ENCODE data around the gene MSRB1. TPM values are rescaled to one million over a fixed set of nuclear protein-coding genes. Genes with fewer than 3 reads are reported as not detected.

Gene MSRB1
- total RNA-seq, 1 experiment from 2014 or later, result 5.8 TPM

DNA sequence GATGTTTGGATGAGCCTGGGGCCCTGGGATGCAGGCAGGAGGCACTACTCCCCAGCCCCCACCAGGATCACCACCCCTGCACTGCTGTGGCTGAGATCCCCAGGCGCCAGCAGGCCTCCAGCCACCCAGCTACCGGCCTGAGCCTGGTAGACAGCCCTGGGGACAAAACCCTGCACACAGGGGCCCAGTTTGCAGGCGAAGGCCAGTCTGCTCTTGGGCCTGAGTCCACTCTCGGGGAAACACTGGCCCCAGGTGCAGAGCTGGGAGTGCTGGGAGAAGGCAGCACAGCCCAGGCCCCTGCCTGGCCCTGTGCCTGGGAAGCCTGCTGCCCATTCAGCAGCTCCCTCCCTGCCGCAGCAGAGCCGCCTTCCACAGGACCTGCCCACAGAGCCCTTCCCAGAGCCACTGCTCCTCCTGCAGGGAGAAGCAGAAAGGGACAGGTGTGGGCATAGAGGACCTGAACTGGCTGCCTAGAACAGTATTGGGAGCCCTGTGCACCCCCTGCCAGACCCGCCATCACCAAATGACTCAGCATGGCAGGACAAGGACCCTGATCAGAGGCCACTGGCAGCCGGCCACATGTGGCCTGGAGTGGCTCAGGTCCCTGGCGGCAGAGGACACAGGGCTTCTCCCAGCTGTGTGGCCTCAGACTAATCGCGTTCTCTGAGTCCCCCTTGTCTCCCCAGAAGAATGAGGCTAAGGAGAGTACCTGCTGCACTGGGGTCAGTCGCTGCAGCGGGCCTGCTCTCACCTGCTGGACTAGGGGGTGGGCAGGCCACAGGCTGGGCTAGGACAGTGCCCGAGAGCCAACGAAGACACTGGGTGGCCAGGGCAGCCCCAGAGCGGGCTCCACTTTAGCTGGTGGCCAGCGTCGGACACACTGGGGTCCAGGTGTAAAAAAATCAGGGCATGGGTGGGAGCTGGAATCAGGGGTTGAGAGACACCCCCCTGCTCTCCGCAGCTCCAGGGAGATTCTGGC is 10.7 kb downstream of the MSRB1 start:
- TF ChIP-seq, protein P1, sequence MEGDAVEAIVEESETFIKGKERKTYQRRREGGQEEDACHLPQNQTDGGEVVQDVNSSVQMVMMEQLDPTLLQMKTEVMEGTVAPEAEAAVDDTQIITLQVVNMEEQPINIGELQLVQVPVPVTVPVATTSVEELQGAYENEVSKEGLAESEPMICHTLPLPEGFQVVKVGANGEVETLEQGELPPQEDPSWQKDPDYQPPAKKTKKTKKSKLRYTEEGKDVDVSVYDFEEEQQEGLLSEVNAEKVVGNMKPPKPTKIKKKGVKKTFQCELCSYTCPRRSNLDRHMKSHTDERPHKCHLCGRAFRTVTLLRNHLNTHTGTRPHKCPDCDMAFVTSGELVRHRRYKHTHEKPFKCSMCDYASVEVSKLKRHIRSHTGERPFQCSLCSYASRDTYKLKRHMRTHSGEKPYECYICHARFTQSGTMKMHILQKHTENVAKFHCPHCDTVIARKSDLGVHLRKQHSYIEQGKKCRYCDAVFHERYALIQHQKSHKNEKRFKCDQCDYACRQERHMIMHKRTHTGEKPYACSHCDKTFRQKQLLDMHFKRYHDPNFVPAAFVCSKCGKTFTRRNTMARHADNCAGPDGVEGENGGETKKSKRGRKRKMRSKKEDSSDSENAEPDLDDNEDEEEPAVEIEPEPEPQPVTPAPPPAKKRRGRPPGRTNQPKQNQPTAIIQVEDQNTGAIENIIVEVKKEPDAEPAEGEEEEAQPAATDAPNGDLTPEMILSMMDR (IDR thresholded peaks at IDR 0.05; ENCODE audit: unreplicated experiment), result peak; percentile 25
- no TSS peak for BruUV-seq (replicated peaks)
- Mint-ChIP-seq H3K4me3 (ENCODE audit: unreplicated experiment) (no peak overlapping the region), H3K27me3 (ENCODE audit: insufficient read depth, unreplicated experiment) (no peaks in the 10 kb centered on the region), H3K36me3 (ENCODE audit: insufficient read depth, unreplicated experiment) (peaks cover 12% of the 10 kb centered on the region), H3K4me1 (ENCODE audit: insufficient read depth, unreplicated experiment) (no peaks in the 10 kb centered on the region), H3K27ac (ENCODE audit: low read depth, unreplicated experiment) (peak overlapping the region; percentile 63), H3K9me3 (ENCODE audit: unreplicated experiment) (no peaks in the 10 kb centered on the region)
- POLR2A ChIA-PET, result interaction anchor here (0.7 to 0.9 kb wide), 2 partner anchors 67 to 220 kb away, joined by 3 read pairs; no protein-coding TSS in a partner anchor
- intact Hi-C loops (cut with micrococcal nuclease), result no loop called here
- peak; percentile 39 for DNase-seq (ENCODE audit: unreplicated experiment)
- CTCF ChIA-PET, result interaction anchor here (0.7 to 7.2 kb wide), 2 partner anchors 18 to 66 kb away, joined by 3 to 105 read pairs; no protein-coding TSS in a partner anchor

GRCh38 chr16:1930338-1930720 is 12.7 kb downstream of the MSRB1 start:
- TF ChIP-seq, protein P1 (IDR thresholded peaks at IDR 0.05; ENCODE audit: unreplicated experiment), result no peak
- intact Hi-C loops (cut with micrococcal nuclease), result no loop called here
- H3K27ac Mint-ChIP-seq (ENCODE audit: low read depth, unreplicated experiment), result no peak overlapping the region
- ChIA-PET POLR2A (no interaction called here), CTCF (interaction anchor here (0.5 to 7.2 kb wide), 16 partner anchors 9 to 290 kb away, joined by 3 to 105 read pairs (median 3); no protein-coding TSS in a partner anchor)
- no TSS peak for BruUV-seq (replicated peaks)
- DNase-seq (ENCODE audit: unreplicated experiment), result no peak
- no peaks in the 10 kb centered on the region for H3K4me1 Mint-ChIP-seq (ENCODE audit: insufficient read depth, unreplicated experiment)
- H3K4me3 Mint-ChIP-seq (ENCODE audit: unreplicated experiment), result no peak overlapping the region
- H3K36me3 Mint-ChIP-seq (ENCODE audit: insufficient read depth, unreplicated experiment), result peaks cover 7% of the 10 kb centered on the region
- H3K27me3 Mint-ChIP-seq (ENCODE audit: insufficient read depth, unreplicated experiment), result no peaks in the 10 kb centered on the region
- no peaks in the 10 kb centered on the region for H3K9me3 Mint-ChIP-seq (ENCODE audit: unreplicated experiment)

GRCh38 chr16:1929578-1930337 is 13.2 kb downstream of the MSRB1 start:
- CTCF ChIA-PET, result interaction anchor here (0.5 to 7.2 kb wide), 23 partner anchors 9 to 290 kb away, joined by 3 to 105 read pairs (median 3); no protein-coding TSS in a partner anchor
- H3K36me3 Mint-ChIP-seq (ENCODE audit: insufficient read depth, unreplicated experiment), result peaks cover 7% of the 10 kb centered on the region
- no peaks in the 10 kb centered on the region for H3K9me3 Mint-ChIP-seq (ENCODE audit: unreplicated experiment)
- no peaks in the 10 kb centered on the region for H3K4me1 Mint-ChIP-seq (ENCODE audit: insufficient read depth, unreplicated experiment)
- H3K27me3 Mint-ChIP-seq (ENCODE audit: insufficient read depth, unreplicated experiment), result no peaks in the 10 kb centered on the region
- POLR2A ChIA-PET, result no interaction called here
- peak overlapping the region; percentile 31 for H3K4me3 Mint-ChIP-seq (ENCODE audit: unreplicated experiment)
- TF ChIP-seq, protein P1 (IDR thresholded peaks at IDR 0.05; ENCODE audit: unreplicated experiment), result peak; percentile 98
- DNase-seq (ENCODE audit: unreplicated experiment), result peak; percentile 70
- intact Hi-C loops (cut with micrococcal nuclease), result loop anchor here (2.0 kb wide), 1 partner anchor 65 kb away; no protein-coding TSS in a partner anchor
- no peak overlapping the region for H3K27ac Mint-ChIP-seq (ENCODE audit: low read depth, unreplicated experiment)
- BruUV-seq (replicated peaks), result no TSS peak
